GM12878 (cell line): Measurements from ENCODE around the gene P2RX4. TPM values are rescaled to one million over a fixed set of nuclear protein-coding genes. Genes with fewer than 3 reads are reported as not detected.
"Not testable (repeated sequence)": the region's sequence is repeated elsewhere in the genome, so short reads cannot be mapped to it uniquely, and the experiment has no call there.

ENCODE experiments used
- ATAC-seq: fragments of 200-7000 bp; cut with Tn5 transposase; 3 replicates; pipeline ENCODE4 v1.9.1; 2020; ENCODE audit warnings: mild to moderate bottlenecking, moderate library complexity
- BruUV-seq: library from RNA; stranded (reverse); fragments of 400-500 nt; replicated peaks from 2 replicates; lab custom pipeline; 2021; lab: Mats Ljungman, UMichigan
- CTCF ChIA-PET: fragments of 300-600 bp; sonication (Branson Sonifier 250); formaldehyde crosslinking; extraction: SDS; loops from one replicate; lab custom pipeline; 2021; ENCODE audit warnings: inconsistent platforms; lab: Yijun Ruan, JAX
- POLR2A ChIA-PET: fragments of 350-600 bp; formaldehyde crosslinking; extraction: SDS; loops from one replicate; lab custom pipeline; 2021; ENCODE audit warnings: inconsistent platforms; lab: Charles Lee
- RAD21 ChIA-PET: fragments of 300-600 bp; sonication (Branson Sonifier 250); formaldehyde crosslinking; loops from one replicate; lab custom pipeline; 2023; ENCODE audit warnings: antibody characterized with exemption; ENCODE audit not compliant: unreplicated experiment; lab: Charles Lee
- SMC1A ChIA-PET: fragments of 300-600 bp; sonication (Branson Sonifier 250); formaldehyde crosslinking; loops from one replicate; lab custom pipeline; 2023; ENCODE audit not compliant: unreplicated experiment, uncharacterized antibody; lab: Charles Lee
- DNase-seq: peaks from one replicate; pipeline ENCODE4 v3.0.0-alpha.2; 2011; ENCODE audit warnings: low read depth, low spot score
- FAIRE-seq: peaks from 3 replicates; lab custom pipeline; 2011; peaks lifted over from hg19 to GRCh38; lab: Jason Lieb, UNC
- H2AFZ ChIP-seq: 2 replicates; pipeline ENCODE4 v1.6.0; 2011; ENCODE audit warnings: low read depth, low read length, control low read depth; ENCODE audit not compliant: control insufficient read depth
- H3K27ac ChIP-seq: 2 replicates; pipeline ENCODE4 v1.5.1; 2011; ENCODE audit warnings: control low read depth; ENCODE audit not compliant: control insufficient read depth, insufficient read depth
- H3K27me3 ChIP-seq, 2 experiments: replicated peaks in 1 of 2; 2 replicates each; pipeline versions ENCODE4 v1.6.0 to v1.6.1; 2011; ENCODE audit warnings: low read length in 1 of 2; ENCODE audit not compliant: control insufficient read depth in 2 of 2, insufficient read depth in 2 of 2
- H3K36me3 ChIP-seq, 2 experiments: 2 replicates each; pipeline ENCODE4 v1.5.1; 2011; ENCODE audit warnings: low read length in 1 of 2; ENCODE audit not compliant: control insufficient read depth in 2 of 2, insufficient read depth in 2 of 2
- H3K4me1 ChIP-seq: 2 replicates; pipeline ENCODE4 v1.6.1; 2011; ENCODE audit warnings: mild to moderate bottlenecking, low read length, moderate library complexity, mixed read lengths; ENCODE audit not compliant: control insufficient read depth, insufficient read depth
- H3K4me2 ChIP-seq: 2 replicates; pipeline ENCODE4 v1.6.0; 2011; ENCODE audit warnings: control low read depth; ENCODE audit not compliant: control insufficient read depth, insufficient read depth
- H3K4me3 ChIP-seq: fragments of 200-600 bp; sonication (generic); 2 replicates; pipeline ENCODE4 v1.5.1; 2016
- H3K79me2 ChIP-seq: 2 replicates; pipeline ENCODE4 v1.6.0; 2011; ENCODE audit warnings: low read length; ENCODE audit not compliant: control insufficient read depth, insufficient read depth
- H3K9ac ChIP-seq: 2 replicates; pipeline ENCODE4 v1.8.0; 2011; ENCODE audit warnings: low read length, control low read depth, mixed read lengths; ENCODE audit not compliant: control insufficient read depth, insufficient read depth
- H3K9me3 ChIP-seq: replicated peaks from 3 replicates; pipeline ENCODE4 v1.5.1; 2011; ENCODE audit warnings: mild to moderate bottlenecking, low read length; ENCODE audit not compliant: control insufficient read depth, insufficient read depth
- H4K20me1 ChIP-seq: 2 replicates; pipeline ENCODE4 v1.6.0; 2011; ENCODE audit not compliant: control insufficient read depth, insufficient read depth
- BACH1 ChIP-seq: fragments of 450-650 bp; IDR thresholded peaks from 2 replicates; pipeline ENCODE4 v1.6.1; 2017; ENCODE audit warnings: mild to moderate bottlenecking, borderline replicate concordance
- BRCA1 ChIP-seq: IDR thresholded peaks from 2 replicates; pipeline ENCODE4 v1.6.1; 2011; ENCODE audit warnings: low read depth, low read length, improper control_type of control experiment
- JUND ChIP-seq: IDR thresholded peaks from 2 replicates; pipeline ENCODE4 v1.6.1; 2012; ENCODE audit warnings: low read depth, mild to moderate bottlenecking, low read length, improper control_type of control experiment, moderate library complexity
- NFYB ChIP-seq: IDR thresholded peaks from 2 replicates; pipeline ENCODE4 v1.6.1; 2011; ENCODE audit warnings: low read depth, mild to moderate bottlenecking, low read length, improper control_type of control experiment, moderate library complexity; ENCODE audit not compliant: insufficient read depth
- NR2C2 ChIP-seq: IDR thresholded peaks from 2 replicates; pipeline ENCODE4 v1.6.1; 2011; ENCODE audit warnings: borderline replicate concordance, low read depth; ENCODE audit not compliant: control insufficient read depth, insufficient read length
- RB1 ChIP-seq: fragments of 450-650 bp; formaldehyde crosslinking; IDR thresholded peaks from 2 replicates; pipeline ENCODE4 v1.6.1; 2017; ENCODE audit warnings: mild to moderate bottlenecking, borderline replicate concordance
- SMC3 ChIP-seq: IDR thresholded peaks from 2 replicates; pipeline ENCODE4 v1.6.1; 2011; ENCODE audit warnings: low read length, improper control_type of control experiment, borderline replicate concordance
- TBL1XR1 ChIP-seq: IDR thresholded peaks from 2 replicates; pipeline ENCODE4 v1.6.1; 2012; ENCODE audit warnings: low read depth, low read length, improper control_type of control experiment
- WGBS: methylation state at CpG from one replicate; pipeline ENCODE4 v1.1.6; 2016; ENCODE audit warnings: low lambda C conversion rate; ENCODE audit not compliant: insufficient replicate concordance, insufficient coverage; ENCODE audit errors: missing lambda C conversion rate; 5-methylcytosine and 5-hydroxymethylcytosine counted together
- in situ Hi-C: fragments of 300-500 bp; cut with MboI; formaldehyde crosslinking; loops from 9 replicates; pipeline ENCODE4 v1.14.3; 2018; ENCODE audit warnings: mixed read lengths
- intact Hi-C: fragments of 100-400 bp; cut with micrococcal nuclease; formaldehyde crosslinking; loops from one replicate; pipeline ENCODE4 v1.14.2; 2022; ENCODE audit not compliant: unreplicated experiment
- polyA plus RNA-seq, 11 experiments: library from polyadenylated mRNA; depleted of rRNA in 4 of 11; unstranded in 6 of 11; stranded (reverse) in 5 of 11; fragments of >200 nt; fragmentation: Nextera tagmentation in 4 of 11; fragmentation: Illumina TruSeq in 1 of 11; extraction: Ambion mirVana in 4 of 11; extraction: Trizol in 1 of 11; gene quantifications; 1 replicate in 1 of 11; 2 replicates in 10 of 11; pipeline versions ENCODE4 v1.2.1 to v1.2.3, GENCODE V29; 2011 to 2016; ENCODE audit warnings: inconsistent platforms in 2 of 11, missing spikeins in 2 of 11, low read depth in 1 of 11
- total RNA-seq, 4 experiments: library from RNA; depleted of rRNA in 3 of 4; stranded (reverse); fragments of >200 nt in 3 of 4; fragmentation: Illumina TruSeq in 1 of 4; extraction: Trizol in 1 of 4; gene quantifications; 2 replicates each; pipeline versions ENCODE4 v1.2.1 to v1.2.3, GENCODE V29; 2013 to 2021
- TF ChIP-seq, protein P1 (sequence below): fragments of 450-650 bp; IDR thresholded peaks from 2 replicates; pipeline ENCODE4 v1.6.1; 2016; ENCODE audit warnings: mild to moderate bottlenecking, moderate library complexity, borderline replicate concordance
- TF ChIP-seq, protein P2 (sequence below): IDR thresholded peaks from 2 replicates; pipeline ENCODE4 v1.6.1; 2012; ENCODE audit warnings: low read length, inconsistent platforms

The P2RX4 gene
- total and polyA plus RNA-seq, 10 of the 15 experiments (the other 5 are each of a cell fraction or from before 2014, with no cell fraction given), result 9.0 to 43.4 (median 20.5) TPM

DNA sequence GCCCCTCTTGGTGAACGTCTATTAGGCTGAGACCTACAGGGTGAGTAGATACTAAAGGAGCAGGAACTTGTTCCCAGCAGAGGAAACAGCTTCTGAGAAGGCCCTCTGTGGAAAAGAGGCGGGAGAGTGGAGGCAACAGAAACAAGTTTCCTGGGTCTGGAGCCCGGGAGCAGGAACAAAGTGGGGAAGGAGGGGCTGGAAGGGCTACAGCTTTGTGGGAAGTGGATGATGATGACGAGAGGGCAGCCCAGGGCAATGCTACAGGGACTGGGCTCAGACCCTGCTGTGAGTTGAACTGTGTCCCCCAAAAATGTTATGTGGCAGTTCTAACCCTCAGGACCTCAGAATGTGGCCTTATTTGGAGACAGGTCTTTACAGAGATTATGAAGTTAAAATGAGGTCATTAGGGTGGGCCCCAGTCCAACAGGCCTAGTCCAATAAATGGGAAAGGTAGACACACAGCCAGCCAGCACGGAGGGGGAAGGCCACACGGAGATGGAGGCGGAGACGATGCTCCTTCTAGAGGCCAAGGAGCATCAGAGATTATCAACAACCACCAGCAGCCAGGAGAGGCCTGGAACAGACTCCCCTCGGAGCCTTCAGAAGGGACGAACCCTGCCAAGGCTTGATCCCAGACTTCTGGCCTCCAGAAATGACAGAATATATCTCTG is 72.3 kb downstream of the P2RX4 start (continued):
- no peak for TF ChIP-seq TBL1XR1
- TF ChIP-seq BACH1, result no peak
- no peak for TF ChIP-seq BRCA1
- TF ChIP-seq SMC3, result no peak

DNA sequence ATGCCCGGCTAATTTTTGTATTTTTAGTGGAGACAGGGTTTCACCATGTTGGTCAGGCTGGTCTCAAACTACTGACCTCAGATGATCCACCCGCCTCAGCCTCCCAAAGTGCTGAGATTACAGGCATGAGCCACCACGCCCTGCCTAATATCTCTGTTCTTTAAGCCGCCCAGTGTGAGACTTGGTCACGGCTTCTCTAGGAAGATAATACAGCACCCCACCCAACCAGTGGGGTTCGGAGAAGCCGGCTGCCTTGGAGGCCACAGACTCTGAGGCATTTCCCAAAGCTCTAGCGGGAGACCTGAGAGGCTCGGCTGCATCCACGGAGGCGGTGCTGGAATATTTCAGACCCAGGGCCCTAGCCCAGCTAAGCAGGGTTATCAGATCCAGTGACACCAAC is 73.0 kb downstream of the P2RX4 start:
- intact Hi-C loops, H4K20me1 ChIP-seq, POLR2A ChIA-PET, H3K9me3 ChIP-seq, H2AFZ ChIP-seq, ATAC-seq, H3K27me3 ChIP-seq, H3K9ac ChIP-seq, H3K27ac ChIP-seq, H3K4me1 ChIP-seq, FAIRE-seq, in situ Hi-C loops, H3K36me3 ChIP-seq, RAD21 ChIA-PET, CTCF ChIA-PET, SMC1A ChIA-PET, H3K4me3 ChIP-seq, DNase-seq, H3K4me2 ChIP-seq, H3K79me2 ChIP-seq, BruUV-seq: not testable (repeated sequence)
- WGBS, result 96% methylated on average over 11 of the region's 11 CpGs

DNA sequence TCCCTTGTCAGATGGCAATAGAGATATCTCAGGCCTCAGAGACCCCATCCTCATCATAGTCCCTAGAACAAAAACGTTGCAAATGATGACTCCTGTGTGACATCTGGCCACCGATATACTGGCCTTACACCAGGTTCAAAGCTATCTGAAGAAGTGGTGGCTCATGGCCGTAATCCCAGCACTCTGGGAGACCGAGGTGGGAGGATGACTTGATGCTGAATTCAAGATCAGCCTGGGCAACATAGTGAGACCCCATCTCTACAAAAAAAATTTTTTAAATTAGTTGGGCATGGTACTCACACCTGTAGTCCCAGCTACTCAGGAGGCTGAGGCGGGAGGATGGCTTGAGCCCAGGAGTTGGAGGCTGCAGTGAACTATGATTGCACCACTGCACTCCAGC is 73.5 kb downstream of the P2RX4 start:
- POLR2A ChIA-PET, result no interaction called here
- in situ Hi-C loops (no loop called here), intact Hi-C loops (no loop called here)
- SMC1A ChIA-PET, result no interaction called here
- Histone ChIP-seq H3K27me3 (no peaks in the 10 kb centered on the region), H3K4me3 (no peak overlapping the region), H3K27ac (no peak overlapping the region), H3K4me2 (no peak overlapping the region), H4K20me1 (no peaks in the 10 kb centered on the region), H3K9me3 (no peaks in the 10 kb centered on the region), H3K4me1 (peaks cover 4% of the 10 kb centered on the region), H3K79me2 (peaks cover 2% of the 10 kb centered on the region), H3K36me3 (peaks cover 0 to 6% of the 10 kb centered on the region in 2 experiments), H2AFZ (no peak overlapping the region), H3K9ac (no peak overlapping the region)
- TF ChIP-seq JUND (no peak), NR2C2 (no peak), RB1 (no peak), SMC3 (no peak), NFYB (no peak)
- TF ChIP-seq, protein P1, sequence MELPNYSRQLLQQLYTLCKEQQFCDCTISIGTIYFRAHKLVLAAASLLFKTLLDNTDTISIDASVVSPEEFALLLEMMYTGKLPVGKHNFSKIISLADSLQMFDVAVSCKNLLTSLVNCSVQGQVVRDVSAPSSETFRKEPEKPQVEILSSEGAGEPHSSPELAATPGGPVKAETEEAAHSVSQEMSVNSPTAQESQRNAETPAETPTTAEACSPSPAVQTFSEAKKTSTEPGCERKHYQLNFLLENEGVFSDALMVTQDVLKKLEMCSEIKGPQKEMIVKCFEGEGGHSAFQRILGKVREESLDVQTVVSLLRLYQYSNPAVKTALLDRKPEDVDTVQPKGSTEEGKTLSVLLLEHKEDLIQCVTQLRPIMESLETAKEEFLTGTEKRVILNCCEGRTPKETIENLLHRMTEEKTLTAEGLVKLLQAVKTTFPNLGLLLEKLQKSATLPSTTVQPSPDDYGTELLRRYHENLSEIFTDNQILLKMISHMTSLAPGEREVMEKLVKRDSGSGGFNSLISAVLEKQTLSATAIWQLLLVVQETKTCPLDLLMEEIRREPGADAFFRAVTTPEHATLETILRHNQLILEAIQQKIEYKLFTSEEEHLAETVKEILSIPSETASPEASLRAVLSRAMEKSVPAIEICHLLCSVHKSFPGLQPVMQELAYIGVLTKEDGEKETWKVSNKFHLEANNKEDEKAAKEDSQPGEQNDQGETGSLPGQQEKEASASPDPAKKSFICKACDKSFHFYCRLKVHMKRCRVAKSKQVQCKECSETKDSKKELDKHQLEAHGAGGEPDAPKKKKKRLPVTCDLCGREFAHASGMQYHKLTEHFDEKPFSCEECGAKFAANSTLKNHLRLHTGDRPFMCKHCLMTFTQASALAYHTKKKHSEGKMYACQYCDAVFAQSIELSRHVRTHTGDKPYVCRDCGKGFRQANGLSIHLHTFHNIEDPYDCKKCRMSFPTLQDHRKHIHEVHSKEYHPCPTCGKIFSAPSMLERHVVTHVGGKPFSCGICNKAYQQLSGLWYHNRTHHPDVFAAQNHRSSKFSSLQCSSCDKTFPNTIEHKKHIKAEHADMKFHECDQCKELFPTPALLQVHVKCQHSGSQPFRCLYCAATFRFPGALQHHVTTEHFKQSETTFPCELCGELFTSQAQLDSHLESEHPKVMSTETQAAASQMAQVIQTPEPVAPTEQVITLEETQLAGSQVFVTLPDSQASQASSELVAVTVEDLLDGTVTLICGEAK, result no peak
- TF ChIP-seq, protein P2, sequence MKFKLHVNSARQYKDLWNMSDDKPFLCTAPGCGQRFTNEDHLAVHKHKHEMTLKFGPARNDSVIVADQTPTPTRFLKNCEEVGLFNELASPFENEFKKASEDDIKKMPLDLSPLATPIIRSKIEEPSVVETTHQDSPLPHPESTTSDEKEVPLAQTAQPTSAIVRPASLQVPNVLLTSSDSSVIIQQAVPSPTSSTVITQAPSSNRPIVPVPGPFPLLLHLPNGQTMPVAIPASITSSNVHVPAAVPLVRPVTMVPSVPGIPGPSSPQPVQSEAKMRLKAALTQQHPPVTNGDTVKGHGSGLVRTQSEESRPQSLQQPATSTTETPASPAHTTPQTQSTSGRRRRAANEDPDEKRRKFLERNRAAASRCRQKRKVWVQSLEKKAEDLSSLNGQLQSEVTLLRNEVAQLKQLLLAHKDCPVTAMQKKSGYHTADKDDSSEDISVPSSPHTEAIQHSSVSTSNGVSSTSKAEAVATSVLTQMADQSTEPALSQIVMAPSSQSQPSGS, result no peak
- no peak for FAIRE-seq
- RAD21 ChIA-PET, result no interaction called here
- ATAC-seq, result no peak
- 76% methylated on average over 5 of the region's 5 CpGs for WGBS
- CTCF ChIA-PET, result no interaction called here
- DNase-seq, result no peak
- no TSS peak for BruUV-seq
